Measurements from ENCODE around the gene TTLL5.
"Not testable (repeated sequence)": the region's sequence is repeated elsewhere in the genome, so short reads cannot be mapped to it uniquely, and the experiment has no call there.

TTLL5 gene

GRCh38 chr14:75915045-75915444, 254.0 kb downstream of the TTLL5 start:
- Histone ChIP-seq H3K27ac (no peak overlapping the region), H3K4me3 (IDR thresholded peaks at IDR 0.05; ENCODE audit: insufficient read depth, low read depth, low read length) (no peak overlapping the region), H3K4me1 (ENCODE audit: low read depth, poor library complexity, severe bottlenecking) (peaks cover 5% of the 10 kb centered on the region), H2AFZ (ENCODE audit: low read depth) (no peak overlapping the region), H3K27me3 (ENCODE audit: insufficient read depth, low read depth) (no peaks in the 10 kb centered on the region), H3K79me2 (ENCODE audit: insufficient read depth, low read depth) (no peaks in the 10 kb centered on the region), H3K4me2 (no peak overlapping the region), H3K36me3 (ENCODE audit: insufficient read depth) (no peaks in the 10 kb centered on the region), H4K20me1 (ENCODE audit: insufficient read depth) (no peaks in the 10 kb centered on the region), H3K9ac (no peak overlapping the region)
- TF ChIP-seq CTCF (conservative IDR thresholded peaks at IDR 0.05; ENCODE audit: low read depth, low read length): no peak

GRCh38 chr14:75917322-75917945, 256.4 kb downstream of the TTLL5 start:
- peaks cover 5% of the 10 kb centered on the region for H3K4me1 ChIP-seq (ENCODE audit: low read depth, poor library complexity, severe bottlenecking)
- no peak overlapping the region for H2AFZ ChIP-seq (ENCODE audit: low read depth)
- no peaks in the 10 kb centered on the region for H3K27me3 ChIP-seq (ENCODE audit: insufficient read depth, low read depth)
- no peak overlapping the region for H3K4me3 ChIP-seq (IDR thresholded peaks at IDR 0.05; ENCODE audit: insufficient read depth, low read depth, low read length)
- H3K27ac ChIP-seq: no peak overlapping the region
- no peak for TF ChIP-seq CTCF (conservative IDR thresholded peaks at IDR 0.05; ENCODE audit: low read depth, low read length)
- H3K9ac ChIP-seq: no peak overlapping the region
- no peaks in the 10 kb centered on the region for H3K36me3 ChIP-seq (ENCODE audit: insufficient read depth)
- no peaks in the 10 kb centered on the region for H3K79me2 ChIP-seq (ENCODE audit: insufficient read depth, low read depth)
- no peaks in the 10 kb centered on the region for H4K20me1 ChIP-seq (ENCODE audit: insufficient read depth)
- no peak overlapping the region for H3K4me2 ChIP-seq

- Histone ChIP-seq H4K20me1 (ENCODE audit: insufficient read depth) (no peaks in the 10 kb centered on the region), H3K4me1 (ENCODE audit: low read depth, poor library complexity, severe bottlenecking) (peaks cover 5% of the 10 kb centered on the region), H3K36me3 (ENCODE audit: insufficient read depth) (no peaks in the 10 kb centered on the region), H3K27ac (no peak overlapping the region), H3K4me2 (no peak overlapping the region), H2AFZ (ENCODE audit: low read depth) (no peak overlapping the region), H3K4me3 (IDR thresholded peaks at IDR 0.05; ENCODE audit: insufficient read depth, low read depth, low read length) (no peak overlapping the region), H3K27me3 (ENCODE audit: insufficient read depth, low read depth) (no peaks in the 10 kb centered on the region), H3K9ac (no peak overlapping the region), H3K79me2 (ENCODE audit: insufficient read depth, low read depth) (no peaks in the 10 kb centered on the region)
- TF ChIP-seq CTCF (conservative IDR thresholded peaks at IDR 0.05; ENCODE audit: low read depth, low read length): no peak
Observed at GRCh38 chr14:75917946-75918335, 256.9 kb downstream of the TTLL5 start.

GRCh38 chr14:75920421-75920820, 259.4 kb downstream of the TTLL5 start:
- H3K27ac ChIP-seq; H3K36me3 ChIP-seq (ENCODE audit: insufficient read depth): not testable (repeated sequence)

GRCh38 chr14:75925141-75925840, 264.2 kb downstream of the TTLL5 start:
- not testable (repeated sequence) for H3K27me3 ChIP-seq (ENCODE audit: insufficient read depth, low read depth); H3K79me2 ChIP-seq (ENCODE audit: insufficient read depth, low read depth); H3K4me1 ChIP-seq (ENCODE audit: low read depth, poor library complexity, severe bottlenecking); H2AFZ ChIP-seq (ENCODE audit: low read depth); H3K36me3 ChIP-seq (ENCODE audit: insufficient read depth); H3K4me3 ChIP-seq (IDR thresholded peaks at IDR 0.05; ENCODE audit: insufficient read depth, low read depth, low read length); H3K9ac ChIP-seq; H3K27ac ChIP-seq; H4K20me1 ChIP-seq (ENCODE audit: insufficient read depth); H3K4me2 ChIP-seq

More at GRCh38 chr14:75920421-75920820, 259.4 kb downstream of the TTLL5 start:
- H3K4me1 ChIP-seq (ENCODE audit: low read depth, poor library complexity, severe bottlenecking); H2AFZ ChIP-seq (ENCODE audit: low read depth); H3K27me3 ChIP-seq (ENCODE audit: insufficient read depth, low read depth); H4K20me1 ChIP-seq (ENCODE audit: insufficient read depth); H3K9ac ChIP-seq; H3K4me2 ChIP-seq; H3K79me2 ChIP-seq (ENCODE audit: insufficient read depth, low read depth); H3K4me3 ChIP-seq (IDR thresholded peaks at IDR 0.05; ENCODE audit: insufficient read depth, low read depth, low read length): not testable (repeated sequence)

Data from KMS-11 (cell line).